ENCODE data around the gene TIMM13.

- no peak for TF ChIP-seq CTCF (IDR thresholded peaks at IDR 0.05)
- TF ChIP-seq EZH2 (IDR thresholded peaks at IDR 0.05; ENCODE audit: borderline replicate concordance, insufficient read depth, low read depth, low read length, poor library complexity, severe bottlenecking), result no peak
Observed at GRCh38 chr19:2454199-2454961, 27.0 kb upstream of the TIMM13 start.

Measured in B cell (primary cell).